ENCODE results near the gene NACC2.

Gene NACC2

DNA sequence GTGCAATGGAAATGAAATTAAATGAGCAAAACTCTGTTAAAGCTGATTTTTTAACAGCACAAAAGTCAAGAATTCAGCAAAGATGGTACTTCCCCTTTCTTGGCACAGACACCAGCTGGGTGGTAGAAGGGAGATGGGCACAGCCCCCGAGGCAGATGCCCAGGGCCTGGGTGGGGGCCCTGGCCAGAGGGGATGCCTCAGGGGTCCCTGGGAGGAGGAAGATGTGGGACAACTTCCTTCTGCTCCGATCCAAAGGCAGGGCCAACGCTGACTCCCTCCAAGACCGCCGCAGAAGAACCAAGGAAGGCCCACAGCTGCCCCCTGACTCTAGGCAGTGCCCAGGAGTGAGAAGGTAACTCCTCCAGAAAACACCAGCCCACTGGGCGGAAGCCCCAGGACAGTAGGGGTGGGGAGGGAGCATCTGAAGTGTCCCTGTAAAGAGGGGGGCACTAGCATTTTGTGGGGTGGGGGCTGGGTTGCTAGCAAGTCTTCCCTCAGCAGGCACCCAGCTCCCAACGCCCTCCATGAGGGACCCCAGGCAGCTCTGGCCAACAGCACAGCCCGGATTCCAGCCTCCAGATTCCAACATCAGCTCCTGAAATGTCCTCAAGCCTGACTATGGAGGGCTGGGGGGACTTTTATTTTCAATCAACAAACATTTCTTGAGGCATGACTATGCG, 4.9 kb downstream of the NACC2 start:
- H3K27ac ChIP-seq = no peak overlapping the region
- no peak for TF ChIP-seq ZFX (IDR thresholded peaks at IDR 0.05; ENCODE audit: borderline replicate concordance)

DNA sequence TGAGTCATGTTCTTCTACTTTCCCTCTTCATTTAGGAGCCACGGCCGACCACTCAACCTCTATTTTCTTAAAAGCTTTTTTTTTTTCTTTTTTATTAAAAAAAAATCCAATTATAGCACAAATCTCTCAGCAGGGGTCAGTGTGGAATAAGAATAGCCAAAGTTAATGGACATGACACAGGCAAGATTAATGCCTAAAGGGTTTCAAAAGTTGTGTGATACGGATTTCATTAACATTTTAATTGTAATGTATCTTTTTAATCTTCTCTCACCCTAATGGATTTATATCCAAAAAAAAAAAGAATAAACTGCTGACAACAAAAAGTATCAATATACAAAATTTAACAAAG, 5.4 kb downstream of the NACC2 start:
- TF ChIP-seq, protein P1, sequence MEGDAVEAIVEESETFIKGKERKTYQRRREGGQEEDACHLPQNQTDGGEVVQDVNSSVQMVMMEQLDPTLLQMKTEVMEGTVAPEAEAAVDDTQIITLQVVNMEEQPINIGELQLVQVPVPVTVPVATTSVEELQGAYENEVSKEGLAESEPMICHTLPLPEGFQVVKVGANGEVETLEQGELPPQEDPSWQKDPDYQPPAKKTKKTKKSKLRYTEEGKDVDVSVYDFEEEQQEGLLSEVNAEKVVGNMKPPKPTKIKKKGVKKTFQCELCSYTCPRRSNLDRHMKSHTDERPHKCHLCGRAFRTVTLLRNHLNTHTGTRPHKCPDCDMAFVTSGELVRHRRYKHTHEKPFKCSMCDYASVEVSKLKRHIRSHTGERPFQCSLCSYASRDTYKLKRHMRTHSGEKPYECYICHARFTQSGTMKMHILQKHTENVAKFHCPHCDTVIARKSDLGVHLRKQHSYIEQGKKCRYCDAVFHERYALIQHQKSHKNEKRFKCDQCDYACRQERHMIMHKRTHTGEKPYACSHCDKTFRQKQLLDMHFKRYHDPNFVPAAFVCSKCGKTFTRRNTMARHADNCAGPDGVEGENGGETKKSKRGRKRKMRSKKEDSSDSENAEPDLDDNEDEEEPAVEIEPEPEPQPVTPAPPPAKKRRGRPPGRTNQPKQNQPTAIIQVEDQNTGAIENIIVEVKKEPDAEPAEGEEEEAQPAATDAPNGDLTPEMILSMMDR (IDR thresholded peaks at IDR 0.05) = peak; percentile 54
- TF ChIP-seq ZFX (IDR thresholded peaks at IDR 0.05; ENCODE audit: borderline replicate concordance) = no peak
- H3K27ac ChIP-seq = no peak overlapping the region

DNA sequence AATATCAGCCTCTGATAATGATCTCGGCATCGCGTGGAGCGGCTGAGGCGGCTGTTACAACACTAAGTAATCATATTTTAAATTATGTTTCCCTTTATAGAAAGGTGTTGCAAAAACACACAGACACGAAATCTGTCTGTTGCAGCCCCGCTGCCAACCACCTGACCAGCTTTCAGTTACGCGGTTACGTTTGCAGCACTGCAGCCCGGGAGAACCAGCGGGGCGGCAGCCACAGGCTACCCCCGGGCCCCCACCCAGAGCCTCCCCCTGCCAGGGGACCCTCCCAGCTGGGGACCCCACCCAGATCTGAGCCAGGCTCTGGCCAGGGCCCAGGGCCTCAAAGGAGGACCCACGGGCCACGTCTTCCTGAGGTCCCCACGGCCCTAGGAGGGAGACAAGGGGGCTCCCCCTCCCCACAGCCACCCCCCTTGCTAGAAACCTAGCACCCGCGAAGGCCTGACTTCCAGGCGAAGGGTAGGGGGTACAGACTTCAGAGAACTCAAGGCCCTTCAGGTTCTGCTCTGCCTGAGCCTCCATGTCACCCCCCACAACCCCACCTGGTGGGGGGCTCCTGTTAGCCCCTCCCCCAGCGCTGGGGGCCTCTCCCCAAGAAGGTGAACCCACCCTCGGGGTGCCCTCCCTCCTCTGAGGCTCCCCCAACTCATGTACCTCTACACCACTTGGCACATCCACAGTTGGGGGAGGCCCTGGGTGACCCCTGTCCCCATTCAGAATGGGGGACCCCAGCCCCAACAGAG, 6.0 kb downstream of the NACC2 start:
- no peak for TF ChIP-seq ZFX (IDR thresholded peaks at IDR 0.05; ENCODE audit: borderline replicate concordance)
- TF ChIP-seq, protein P1 (IDR thresholded peaks at IDR 0.05) = no peak
- H3K27ac ChIP-seq = no peak overlapping the region

DNA sequence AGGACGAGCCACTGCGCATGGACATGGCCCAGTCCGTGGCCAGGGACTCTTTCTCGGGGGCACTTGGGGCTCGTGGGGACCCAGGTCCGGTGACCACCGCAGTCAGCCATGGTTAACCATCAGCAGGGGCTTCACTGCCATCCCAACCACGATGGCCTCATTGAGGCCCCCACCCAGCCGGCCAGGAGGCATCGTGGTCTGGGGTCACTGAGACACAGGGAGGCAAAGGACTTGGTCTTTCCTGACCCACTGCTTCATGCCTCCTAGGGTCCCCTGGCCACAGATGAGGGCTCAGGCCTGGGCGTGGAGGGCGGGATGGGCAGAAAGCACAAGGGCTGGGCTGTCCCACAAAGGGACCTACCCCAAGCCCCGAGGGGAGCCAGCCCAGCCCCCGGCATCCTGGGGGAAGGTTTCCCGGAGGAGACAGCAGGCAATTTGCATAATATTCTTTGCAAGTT, 6.6 kb downstream of the NACC2 start:
- TF ChIP-seq, protein P1 (IDR thresholded peaks at IDR 0.05) = no peak
- TF ChIP-seq ZFX (IDR thresholded peaks at IDR 0.05; ENCODE audit: borderline replicate concordance) = no peak
- H3K27ac ChIP-seq = no peak overlapping the region

DNA sequence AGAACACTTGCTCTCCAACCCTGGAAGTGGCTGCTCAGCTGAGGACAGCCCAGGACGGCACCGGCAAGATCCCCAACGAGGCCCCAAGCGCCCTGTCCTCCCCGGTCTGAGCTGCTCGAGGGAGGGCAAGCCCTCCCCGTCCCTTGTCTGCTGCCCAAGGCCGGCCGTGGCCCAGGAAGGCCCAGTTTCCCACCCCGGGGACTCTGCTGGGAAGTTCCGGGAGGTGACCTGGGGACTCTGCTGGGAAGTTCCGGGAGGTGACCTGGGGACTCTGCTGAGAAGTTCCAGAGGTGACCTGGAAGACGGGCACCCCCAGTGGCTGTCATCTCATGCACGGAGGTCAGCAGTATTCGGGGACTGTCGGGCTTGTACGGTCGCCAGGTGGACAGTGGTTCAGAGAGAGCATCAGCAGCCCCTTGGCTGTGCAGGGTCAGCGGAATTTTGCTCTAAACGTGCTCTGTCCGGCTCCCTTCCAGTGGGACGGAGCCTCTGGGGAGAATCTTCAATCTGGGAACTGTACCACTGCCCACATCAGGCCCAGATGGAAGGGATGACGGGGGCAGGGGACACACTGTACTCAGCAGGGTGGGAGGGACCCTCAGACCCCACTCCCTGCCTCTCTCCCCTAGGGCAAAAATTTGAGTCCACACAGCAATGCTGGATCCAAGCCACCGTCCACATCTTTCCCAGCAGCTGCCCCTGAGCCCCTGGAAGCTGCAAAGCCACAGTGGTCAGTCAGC, 7.2 kb downstream of the NACC2 start:
- no peak for TF ChIP-seq ZFX (IDR thresholded peaks at IDR 0.05; ENCODE audit: borderline replicate concordance)
- TF ChIP-seq, protein P1 (IDR thresholded peaks at IDR 0.05) = no peak
- no peak overlapping the region for H3K27ac ChIP-seq

DNA sequence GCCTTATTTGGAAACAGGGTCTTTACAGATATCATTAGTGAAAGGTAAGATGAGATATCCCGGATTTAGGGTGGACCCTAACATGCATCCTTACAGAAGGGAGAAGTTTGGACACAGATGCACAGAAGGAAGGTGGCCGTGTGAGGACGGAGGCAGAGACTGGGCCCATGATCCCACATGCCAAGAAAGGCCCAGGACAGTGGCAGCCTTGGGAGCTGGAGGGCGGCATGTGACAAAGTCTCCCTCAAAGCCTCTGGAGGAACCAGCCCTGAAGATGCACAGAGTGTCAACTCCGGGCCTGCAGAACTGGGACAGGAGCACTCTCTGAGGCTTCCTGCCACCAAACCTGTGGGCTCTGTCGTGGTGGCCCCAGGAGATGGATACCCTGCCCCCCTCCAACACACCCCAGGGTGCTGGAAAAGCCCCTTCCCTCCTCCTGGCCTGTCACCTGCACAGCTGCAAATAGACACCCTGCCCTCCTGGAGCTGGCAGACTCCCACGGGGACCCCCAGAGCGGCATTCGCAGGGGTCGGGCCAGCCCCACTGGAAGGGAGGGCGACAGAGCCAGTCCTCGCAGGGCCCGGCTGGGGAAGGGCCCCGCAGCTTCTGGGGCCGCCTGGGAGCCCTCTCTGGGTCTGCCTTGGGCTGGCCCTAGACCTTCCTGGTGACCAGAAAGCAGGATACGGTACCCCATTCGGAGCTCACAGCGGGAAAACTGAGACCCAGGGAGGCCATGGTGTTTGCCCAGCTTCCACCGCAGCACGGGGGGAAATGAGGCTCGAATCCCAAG, 7.9 kb downstream of the NACC2 start:
- TF ChIP-seq ZFX (IDR thresholded peaks at IDR 0.05; ENCODE audit: borderline replicate concordance) = no peak
- TF ChIP-seq, protein P1 (IDR thresholded peaks at IDR 0.05) = no peak

DNA sequence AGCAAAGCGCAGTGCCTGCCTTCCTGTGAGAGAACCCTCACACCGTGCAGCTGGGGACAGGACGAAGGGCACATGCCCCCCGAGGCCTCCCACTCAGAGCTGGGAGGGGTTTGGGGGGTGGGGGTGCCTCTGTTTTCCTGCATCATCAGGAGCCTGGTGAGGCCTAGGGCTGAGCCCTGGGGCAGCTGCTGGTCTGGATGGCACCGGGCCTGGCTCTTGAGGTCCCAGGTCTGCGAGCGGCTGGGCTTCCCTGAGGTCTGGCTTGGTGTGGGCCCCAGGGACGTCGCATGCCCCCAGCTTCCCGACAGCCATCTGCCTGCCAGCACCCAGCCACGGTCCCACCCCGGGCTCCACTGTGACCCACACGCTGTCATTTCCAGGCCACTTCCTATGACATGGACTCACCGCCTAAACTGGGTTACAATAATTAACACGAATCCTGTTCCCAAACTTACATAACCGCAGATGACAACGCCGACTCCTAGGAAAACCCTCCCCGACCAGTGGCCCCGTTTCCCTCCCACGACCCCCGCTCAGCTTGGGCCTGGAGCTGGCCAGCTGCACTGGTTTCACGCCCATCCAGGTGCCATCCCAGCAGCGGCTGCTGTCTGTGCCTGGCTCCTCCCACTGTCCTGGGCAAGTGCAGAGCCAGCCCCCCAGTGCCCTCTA, 8.7 kb downstream of the NACC2 start:
- no peak for TF ChIP-seq ZFX (IDR thresholded peaks at IDR 0.05; ENCODE audit: borderline replicate concordance)
- TF ChIP-seq, protein P1 (IDR thresholded peaks at IDR 0.05) = no peak
- H3K27ac ChIP-seq = no peak overlapping the region

More for the DNA sequence above, 7.9 kb downstream of the NACC2 start:
- no peak overlapping the region for H3K27ac ChIP-seq

All from 22Rv1 (cell line).